HG03039 (cell line): ENCODE data around the gene WIPI1.

ENCODE experiments used
- ATAC-seq: cut with Tn5 transposase; IDR thresholded peaks from one replicate; pipeline ENCODE4 v1.9.1; 2021; ENCODE audit warnings: mild to moderate bottlenecking, moderate library complexity; ENCODE audit not compliant: unreplicated experiment

The WIPI1 gene

DNA sequence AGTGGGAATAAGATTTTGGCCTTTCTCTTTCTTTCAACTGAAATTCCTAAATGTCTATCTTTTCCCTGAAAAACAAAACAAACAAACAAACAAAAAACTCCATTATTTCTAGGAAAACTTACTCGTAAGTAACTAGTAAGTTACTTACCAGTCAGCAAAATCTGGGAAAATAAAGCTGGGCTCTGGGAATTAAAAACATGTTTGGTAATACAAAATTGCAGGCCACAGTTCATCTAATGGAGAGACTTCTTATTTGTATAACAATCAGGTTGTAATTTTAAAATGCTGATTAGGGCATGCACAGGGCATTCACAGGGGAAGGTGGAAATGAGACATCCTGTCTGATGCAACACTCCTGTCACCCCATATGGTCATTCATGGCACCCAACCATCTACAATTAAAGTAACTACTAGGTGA is 3.8 kb upstream of the WIPI1 start:
- ATAC-seq: no peak

DNA sequence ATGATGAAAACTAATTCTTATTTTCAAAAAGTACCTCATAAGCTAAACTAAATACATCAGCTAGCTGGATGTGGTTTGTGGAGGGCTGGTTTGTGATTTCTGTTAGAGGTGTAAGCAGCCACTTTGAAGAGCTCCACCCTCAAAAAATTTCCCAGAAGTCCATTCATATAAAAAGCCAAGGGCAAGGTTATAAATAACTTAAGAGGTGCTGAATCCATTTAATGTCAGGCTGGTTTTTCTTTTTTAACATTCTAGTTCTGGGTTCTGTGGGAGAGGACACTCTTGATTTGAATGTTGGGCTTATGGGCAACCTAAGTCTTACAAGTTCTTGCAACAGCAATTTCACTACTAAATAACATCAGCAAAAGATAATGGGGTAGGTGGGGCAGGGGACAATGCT is 3.4 kb upstream of the WIPI1 start:
- ATAC-seq: no peak

DNA sequence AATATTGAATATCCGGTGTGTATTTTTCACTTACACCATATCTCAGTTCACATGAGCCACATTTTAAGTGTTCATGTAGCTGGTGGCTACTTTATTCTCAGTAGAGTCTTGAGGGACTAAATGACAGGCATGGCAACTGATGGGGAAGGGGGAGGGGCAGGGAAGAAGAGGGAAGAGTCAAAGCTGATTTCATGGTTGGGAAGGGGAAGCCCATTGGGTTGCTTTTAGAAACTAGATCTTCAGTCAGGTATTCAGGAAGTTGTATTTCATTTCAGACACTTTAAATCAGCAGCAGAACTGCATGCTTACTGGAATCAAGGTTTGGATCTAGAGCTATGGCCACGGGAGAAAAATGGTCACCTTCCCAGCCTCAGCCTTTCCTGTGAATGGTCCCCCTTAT is 2.9 kb upstream of the WIPI1 start:
- no peak for ATAC-seq

DNA sequence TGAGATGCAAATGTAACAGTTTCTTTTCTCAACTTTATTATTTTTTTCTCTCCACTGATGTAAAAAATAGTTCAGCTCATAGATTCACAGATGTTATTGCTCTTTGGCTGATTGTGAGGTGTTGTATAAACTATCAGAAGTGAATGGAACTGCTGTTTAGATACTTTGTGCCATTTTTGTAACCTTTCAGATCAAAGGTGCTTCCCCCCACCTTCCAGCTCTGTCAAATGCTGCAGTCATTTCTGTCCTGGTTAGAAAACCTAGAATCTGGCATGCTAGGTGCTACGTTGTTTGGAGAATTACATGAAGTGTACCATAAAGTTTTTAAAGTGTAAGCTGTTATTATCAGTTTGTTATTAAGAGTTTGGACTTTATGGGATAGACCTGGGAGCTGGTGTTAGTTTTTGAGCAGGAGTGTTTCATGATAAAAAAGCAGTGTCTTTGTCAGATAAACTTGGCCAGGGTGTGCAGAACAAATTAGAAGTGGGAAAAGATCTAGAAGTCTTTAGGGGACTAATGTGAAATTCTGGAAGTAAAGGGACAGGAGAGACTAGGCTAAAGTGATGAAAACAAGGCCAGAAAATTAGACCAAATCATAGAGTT is 1.8 kb upstream of the WIPI1 start:
- no peak for ATAC-seq

DNA sequence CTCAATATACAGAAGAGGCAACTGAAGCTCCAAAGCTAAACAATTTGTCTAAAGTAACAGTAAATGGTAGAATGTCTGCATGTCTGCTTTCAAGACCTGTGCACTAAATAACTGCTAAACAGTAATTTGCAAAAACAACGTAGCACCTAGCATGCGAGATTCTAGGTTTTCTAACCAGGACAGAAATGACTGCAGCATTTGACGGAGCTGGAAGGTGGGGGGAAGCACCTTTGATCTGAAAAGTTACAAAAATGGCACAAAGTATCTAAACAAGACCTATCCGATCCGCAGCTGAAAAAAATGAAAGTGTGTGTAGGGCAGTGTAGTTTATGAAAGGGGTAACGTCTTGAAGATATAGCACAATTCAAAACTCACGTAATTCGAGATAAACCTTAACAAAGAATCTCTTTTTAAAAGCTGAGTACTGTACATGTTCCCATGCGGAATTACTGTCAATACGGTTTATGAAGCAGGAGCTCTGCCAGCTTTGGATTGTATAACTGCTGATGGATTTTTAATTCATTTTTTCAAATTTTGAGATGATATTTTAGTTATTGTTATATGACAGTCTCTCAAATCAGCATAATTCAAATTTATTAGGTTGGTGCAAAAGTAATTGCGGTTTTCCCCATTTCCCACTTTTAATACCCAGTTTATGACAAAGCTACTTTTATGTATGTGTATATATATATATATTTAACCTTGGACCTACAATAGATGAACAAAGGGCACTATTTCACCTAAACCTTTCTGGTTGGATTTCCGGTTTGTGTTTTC is 1.2 kb upstream of the WIPI1 start:
- no peak for ATAC-seq

DNA sequence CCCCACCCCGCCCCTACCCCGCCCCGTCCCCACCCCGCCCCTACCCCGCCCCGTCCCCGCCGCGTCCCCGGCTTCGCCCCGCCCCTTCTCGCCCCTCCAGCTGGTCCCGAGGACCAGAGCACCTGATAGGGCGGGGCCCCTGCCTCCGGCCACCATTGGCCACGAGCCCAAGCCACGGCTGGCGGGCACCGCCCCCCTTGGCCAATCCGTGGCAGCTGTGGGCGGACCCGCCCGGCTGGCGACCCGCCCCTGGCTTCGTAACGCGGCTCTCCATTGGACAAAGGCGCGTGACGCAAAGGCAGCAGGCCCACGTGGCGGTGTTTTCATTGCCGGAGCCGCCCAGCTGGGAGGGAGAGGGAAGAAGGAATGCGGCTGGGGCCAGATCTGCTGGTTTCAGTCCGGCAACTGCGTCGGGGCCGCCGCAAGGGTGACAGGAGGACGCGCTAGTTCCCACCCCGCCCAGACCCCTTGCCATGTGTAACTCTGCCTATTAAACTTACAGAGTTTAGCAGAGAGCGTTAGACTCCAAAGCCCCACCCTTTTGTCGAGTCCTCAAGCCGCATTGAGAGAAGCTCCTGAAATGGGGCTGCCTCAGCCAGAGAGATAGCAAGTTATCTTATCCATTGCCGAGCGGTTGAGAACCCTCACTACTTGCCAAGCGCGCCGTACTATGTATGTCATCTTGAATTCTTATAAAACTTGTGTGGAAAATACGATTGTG is 403 bp upstream of the WIPI1 start:
- peak; percentile 74 for ATAC-seq

DNA sequence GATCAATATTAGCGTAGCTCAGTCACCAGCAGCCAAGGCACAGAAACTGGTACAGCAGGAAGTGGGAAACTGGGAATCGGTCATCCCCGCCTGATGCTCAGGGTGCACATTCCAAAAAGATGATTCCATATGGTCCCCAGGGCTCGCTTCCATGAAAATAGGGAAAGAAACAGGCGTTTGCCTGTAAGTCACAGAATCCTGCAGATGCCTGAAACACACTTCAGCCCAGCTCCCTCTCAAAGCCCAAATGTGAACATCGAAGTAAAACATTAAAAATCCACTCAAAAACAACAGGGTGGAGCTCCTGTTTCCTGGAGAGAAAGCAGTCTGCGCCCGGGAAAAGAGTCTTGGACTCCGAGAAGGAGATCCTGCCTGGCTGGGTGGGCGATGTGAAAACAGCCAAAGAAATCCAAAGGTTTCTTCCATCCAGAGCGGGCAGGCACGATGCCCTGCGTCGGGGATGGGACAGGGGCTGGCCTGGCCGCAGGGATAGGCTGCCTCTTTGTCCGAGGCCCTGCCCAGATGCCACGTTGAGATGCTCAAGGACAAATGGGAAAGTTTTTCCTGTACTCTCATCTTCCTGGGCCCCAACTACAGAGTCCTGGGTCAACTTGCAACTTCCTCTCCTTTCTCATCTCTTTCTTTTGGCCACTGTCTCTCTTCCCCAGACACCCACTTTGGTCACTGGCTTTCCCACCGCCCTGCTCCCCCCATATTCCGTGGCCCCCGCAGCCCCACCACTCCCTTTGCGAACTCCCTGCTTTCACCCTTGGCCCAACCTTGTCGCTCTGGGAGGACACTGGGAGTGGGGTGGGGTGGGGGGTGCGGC is 743 bp downstream of the WIPI1 start:
- no peak for ATAC-seq

DNA sequence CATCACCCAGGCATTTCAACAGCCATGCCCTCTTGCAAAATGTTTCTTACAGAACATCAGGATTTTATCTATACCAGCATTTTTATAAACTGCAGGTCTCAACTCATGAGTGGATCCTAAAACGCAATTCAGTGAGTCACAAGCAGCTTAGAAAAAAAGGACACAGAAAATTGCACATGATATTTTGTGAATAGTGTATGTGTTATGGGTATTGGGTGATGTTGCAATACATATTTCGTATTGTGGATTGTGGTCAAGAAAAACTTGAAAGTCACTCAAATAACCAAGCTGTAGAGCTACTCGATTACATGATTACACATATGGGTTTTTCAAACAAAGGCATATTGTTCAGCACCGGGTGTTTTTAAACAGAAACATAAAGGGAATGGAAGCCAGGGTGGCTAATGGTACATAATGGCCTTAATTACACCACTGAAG is 1.4 kb downstream of the WIPI1 start:
- ATAC-seq: no peak

DNA sequence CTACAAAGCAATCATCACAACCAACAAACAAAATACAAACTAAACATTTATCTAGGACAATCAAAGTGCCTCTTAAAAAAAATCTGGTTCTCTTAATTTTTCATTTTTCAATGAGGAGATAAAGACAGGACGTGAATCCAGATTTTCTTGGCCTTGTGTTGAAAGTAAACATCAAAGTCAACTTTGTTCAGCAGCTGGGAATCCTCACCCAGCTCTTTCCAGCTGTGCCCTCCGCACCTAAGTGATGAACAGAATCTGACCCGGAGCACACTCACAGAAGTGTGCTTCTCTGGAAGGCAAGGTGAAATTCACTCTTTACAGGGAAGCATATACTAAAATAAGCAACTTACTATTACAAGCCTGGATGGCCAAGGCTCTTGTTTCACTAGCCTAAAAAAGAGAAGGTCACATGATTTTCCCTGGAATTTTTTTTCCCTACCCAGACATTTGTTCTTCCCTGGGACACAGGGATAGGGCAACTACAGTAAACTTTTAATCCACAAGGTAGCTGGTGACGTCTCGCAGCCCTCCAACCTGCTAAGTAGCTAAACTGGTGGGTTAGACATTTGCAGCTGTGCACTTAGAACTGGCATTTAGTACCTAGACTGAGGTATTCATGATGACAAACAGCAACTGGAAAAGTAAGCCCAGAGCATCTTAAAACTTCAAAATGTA is 3.2 kb downstream of the WIPI1 start:
- no peak for ATAC-seq

DNA sequence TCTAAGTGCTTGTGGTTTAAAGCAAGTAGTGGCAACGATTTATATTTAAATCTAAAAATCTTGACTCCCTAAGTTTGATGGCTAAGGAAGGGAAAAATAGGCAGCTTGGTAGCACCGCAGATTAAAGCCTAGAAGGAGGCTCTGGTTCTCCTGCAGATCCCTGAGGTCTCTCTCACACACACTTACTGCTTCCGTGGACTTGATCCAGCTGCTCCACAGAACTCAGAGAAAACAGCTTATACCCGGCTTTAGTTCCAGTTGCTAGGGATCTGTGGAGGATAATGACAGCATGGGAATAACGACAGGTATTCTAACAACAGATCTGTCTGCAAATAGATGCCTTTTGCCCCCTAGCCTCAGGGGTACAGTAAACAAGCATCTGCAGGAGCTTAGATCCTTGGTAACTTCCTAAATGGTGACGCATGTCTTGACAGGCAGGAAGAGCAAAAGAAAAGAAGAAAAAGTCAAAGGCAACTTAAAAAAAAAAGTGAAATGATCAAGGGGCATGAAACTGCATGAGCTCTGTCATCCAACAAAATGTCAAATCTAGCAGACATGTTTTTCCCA is 4.5 kb downstream of the WIPI1 start:
- no peak for ATAC-seq

DNA sequence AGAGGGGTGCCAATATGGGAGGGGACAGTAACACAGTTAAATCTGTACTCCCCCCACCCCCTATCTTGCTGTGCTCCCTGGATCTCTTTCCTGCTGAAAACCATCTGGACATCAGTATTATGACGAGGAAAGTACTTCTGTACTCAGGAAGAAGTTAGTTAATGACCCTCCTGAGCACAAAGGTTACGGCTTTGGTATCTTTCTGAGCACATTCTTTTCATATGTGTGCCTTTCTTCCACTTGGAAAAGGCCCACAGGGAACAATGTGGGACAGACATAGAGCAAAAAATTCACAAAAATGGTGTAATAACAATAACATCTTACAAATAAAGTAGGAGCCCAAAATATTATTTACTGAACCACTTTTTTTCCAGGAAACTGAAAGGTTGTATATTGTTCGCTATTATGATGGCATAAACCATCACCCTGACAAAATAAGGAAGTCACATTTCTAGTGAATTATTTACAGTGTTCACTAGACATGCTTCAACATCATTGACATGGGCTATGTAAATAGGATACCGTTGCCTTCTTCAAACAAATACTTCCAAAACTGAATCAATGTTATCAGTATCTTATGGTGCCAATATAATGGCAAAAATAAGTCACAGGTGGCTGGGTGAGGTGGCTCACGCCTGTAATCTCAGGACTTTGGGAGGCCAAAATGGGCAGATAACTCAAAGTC is 5.5 kb downstream of the WIPI1 start:
- no peak for ATAC-seq

DNA sequence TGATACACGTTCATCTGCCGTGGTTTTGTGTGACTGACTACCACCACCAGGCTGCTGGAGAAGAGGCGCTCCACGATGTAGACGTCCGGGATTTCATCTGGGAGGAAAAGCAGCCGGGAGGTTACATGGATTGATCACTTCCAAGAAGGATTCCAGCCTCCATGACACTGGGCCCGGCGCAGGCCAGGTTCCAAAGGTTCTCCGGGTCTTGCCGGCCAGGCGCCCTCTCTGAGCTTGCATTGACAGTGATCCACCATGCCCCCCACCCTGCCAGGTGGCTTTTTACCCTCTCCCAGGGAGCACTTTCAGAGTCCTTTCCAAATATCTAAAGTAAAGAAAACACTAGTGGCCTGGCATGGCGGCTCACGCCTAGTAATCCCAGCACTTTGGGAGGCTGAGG is 6.5 kb downstream of the WIPI1 start:
- no peak for ATAC-seq

DNA sequence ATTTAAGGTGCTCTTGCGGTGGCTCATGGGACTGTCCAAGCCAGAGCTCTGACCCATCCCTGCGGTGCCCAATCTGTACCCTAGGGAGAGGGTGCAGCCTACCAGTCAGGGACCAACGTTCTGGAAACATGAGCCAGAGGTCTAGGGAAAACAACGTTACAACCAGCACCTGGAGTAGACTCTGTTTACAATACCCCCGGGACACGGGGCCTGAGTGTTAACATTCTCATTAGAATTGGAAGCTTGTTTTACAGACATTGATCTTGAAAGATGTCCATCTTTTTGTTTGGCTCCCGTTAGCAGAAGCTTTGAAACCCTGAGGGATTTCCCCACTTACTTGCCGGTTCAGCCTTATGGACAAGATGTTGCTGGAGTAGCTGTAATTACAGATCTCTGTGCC is 6.9 kb downstream of the WIPI1 start:
- ATAC-seq: no peak

DNA sequence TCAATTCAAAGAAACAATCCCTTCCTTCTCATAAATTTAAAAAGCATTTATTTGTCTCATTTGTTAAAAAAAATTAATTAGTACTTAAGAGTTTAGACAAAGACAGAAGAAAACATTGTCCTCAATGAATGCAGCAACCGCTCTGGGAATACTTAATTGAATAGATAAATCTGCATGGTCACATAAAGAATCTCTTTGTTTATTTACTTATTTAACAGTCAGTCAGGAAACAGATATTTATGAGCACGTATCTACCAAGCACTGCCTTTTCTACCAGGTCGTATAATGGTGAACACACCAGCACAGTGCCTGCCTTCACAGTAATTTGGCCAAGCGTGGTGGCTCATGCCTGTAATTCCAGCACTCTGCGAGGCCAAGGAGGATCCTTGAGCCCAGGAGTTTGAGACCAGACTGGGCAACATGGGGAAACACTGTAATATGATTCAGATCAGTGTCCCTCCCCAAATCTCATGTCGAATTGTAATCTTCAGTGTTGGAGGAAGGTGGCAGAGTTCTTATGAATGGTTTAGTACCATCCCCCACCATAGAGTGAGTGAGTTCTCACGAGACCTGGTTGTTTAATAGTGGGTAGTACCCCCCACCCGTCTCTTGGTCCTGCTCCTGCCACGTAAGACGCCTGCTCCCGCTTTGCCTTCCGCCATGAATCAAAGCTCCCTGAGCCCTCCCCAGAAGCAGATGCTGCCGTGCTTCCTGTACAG is 8.1 kb downstream of the WIPI1 start:
- ATAC-seq: no peak

DNA sequence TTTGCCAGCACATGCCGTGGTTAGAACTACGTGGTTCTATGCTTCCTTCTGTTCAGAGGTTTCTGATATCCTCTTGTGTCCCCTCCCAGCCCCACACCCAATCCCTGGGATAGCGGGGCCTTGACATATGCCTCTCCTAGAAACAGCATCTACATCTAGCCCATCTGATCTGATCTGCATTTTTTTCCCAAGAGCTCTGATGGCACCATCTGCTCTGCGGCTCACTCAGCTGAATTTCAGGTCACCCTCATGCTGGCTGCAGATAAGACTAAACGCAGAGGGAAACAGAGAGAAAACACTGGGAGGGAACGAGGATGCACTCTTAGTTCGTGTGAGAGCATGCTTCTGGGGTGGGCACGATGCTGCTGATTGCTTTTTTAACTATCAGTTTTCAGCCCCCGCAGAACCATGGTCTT is 10.7 kb downstream of the WIPI1 start:
- ATAC-seq: no peak

DNA sequence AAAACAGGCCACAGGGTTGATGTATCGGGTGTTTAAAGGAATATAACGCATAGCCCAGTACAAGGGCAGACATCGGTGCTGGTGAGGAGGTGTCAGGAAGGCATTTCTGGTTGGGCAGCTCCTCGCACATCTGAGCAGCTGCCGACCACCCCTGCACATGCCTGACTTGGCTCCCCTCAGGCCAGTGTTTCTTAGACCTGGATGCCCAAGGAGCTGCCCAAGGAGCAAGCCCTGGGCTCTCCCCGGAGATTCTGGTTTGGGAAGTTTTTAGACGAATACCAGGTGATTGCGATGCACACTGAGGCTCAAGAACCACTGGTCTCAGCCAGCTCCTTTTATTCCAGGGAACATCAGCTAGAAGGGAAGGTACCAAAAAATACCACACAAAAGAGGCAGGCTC is 11.6 kb downstream of the WIPI1 start:
- no peak for ATAC-seq

DNA sequence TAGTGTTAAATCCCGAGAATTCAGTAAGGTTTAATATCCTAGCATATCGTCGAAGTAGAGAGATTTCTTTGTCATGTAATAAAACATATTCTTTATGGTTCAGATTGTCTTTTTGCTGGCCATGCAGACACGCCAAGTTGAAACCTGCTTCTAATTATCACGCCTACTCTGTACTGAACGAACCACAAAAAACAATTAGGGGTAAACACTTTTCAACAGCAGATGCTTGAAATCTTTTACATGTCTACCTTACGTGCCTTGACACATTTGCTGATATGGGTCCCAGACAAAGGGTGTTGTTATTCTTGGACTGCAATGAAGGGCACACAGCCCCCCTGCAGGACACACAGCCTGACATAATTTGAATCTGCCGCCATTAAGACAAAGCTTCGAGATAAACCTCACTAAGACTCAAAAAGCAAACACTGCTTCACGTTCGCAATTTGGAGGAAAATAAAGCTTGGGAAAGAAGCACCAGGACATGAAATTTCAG is 13.3 kb downstream of the WIPI1 start:
- ATAC-seq: no peak

DNA sequence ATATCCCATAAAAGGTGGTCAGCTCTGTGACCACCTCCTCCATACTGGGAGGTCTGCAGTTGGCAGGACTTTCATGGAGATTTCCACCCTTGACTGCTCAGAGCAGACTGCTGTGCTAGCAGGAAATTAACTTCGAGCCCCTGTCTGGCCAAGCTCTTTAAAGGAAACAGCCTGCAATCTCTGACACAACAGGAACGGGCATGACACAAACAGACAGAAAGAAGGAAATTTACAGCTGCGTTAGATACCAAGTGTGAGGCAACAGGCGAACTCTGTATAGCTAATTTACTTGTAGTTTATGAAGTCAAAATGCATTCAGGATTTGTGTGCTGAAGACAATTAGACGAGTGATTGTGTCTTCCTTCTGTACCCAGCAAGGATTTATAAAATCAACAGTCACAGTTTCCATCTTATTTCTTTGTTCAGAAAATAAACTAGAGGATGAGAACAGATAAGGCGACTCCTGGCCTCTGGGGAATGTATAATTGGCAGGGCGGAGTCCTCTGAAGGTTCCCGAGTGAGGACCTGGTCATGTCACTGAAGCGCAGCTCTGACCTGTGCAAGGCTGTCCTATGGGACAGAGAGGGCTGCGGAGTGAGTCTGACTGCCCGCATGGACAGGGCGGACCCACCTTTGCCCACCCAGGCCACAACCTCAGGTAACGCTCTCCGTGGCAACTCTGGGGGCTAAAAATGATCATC is 16.1 kb downstream of the WIPI1 start:
- no peak for ATAC-seq
